GM18867 (cell line): ENCODE results near the gene ANKEF1.
"Not testable (repeated sequence)": the region's sequence is repeated elsewhere in the genome, so short reads cannot be mapped to it uniquely, and the experiment has no call there.

Experiments used
- ATAC-seq: cut with Tn5 transposase; IDR thresholded peaks from one replicate; pipeline ENCODE4 v1.9.1; 2021; ENCODE audit warnings: mild to moderate bottlenecking, moderate library complexity; ENCODE audit not compliant: unreplicated experiment

The ANKEF1 gene

DNA sequence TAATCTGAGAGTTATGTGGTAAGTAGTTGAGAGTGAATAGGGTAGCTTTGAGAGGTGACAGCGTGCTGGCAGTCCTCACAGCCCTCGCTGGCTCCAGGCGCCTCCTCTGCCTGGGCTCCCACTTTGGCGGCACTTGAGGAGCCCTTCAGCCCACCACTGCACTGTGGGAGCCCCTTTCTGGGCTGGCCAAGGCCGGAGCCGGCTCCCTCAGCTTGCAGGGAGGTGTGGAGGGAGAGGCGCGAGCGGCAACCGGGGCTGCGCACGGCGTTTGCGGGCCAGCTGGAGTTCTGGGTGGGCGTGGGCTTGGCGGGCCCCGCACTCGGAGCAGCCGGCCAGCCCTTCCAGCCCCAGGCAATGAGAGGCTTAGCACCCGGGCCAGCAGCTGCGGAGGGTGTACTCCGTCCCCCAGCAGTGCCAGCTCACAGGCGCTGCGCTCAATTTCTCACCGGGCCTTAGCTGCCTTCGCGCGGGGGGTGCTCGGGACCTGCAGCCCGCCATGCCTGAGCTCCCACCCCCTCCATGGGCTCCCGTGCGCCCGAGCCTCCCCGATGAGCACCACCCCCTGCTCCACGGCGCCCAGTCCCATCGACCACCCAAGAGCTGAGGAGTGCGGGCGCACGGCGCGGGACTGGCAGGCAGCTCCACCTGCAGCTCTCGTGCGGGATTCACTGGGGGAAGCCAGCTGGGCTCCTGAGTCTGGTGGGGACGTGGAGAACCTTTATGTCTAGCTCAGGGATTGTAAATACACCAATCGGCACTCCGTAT lies 3.2 kb upstream of the ANKEF1 start:
- ATAC-seq, result not testable (repeated sequence)

DNA sequence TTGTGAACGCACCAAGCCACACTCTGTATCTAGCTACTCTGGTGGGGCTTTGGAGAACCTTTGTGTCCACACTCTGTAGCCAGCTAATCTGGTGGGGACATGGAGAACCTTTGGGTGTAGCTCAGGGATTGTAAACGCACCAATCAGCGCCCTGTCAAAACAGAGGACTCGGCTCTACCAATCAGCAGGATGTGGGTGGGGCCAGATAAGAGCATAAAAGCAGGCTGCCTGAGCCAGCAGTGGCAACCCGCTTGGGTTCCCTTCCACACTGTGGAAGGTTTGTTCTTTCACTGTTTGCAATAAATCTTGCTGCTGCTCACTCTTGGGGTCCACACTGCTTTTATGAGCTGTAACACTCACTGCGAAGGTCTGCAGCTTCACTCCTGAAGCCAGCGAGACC lies 2.5 kb upstream of the ANKEF1 start:
- not testable (repeated sequence) for ATAC-seq

DNA sequence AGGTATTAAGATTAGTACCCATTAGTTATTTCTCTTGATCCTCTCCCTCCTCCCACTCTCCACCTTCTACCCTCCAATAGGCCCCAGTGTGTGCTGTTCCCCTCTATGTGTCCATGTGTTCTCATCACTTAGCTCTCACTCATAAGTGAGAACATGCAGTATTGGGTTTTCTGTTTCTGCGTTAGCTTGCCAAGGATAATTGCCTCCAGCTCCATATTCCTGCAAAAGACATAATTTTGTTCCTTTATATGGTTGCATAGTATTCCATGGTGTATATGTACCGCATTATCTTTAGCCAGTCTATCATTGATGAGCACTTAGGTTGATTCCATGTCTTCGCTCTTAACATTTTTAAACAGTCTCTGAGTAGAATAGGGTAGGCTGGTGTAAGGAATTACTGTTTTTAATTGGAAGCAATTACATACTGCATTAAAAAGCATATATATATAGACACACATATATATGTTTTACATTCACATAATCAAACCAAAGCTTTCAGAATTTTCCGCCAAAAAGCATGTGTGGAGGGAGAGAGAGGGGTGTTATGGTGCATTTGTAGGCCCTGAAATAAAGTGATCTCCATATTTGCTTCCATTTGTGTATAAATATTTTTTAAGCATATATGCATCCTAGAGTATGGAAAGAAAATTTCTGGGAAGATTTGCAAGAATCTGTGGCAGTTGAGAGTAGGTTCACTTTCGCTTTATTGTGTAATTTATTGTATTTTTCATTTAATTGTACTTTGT lies 709 bp upstream of the ANKEF1 start:
- no peak for ATAC-seq

DNA sequence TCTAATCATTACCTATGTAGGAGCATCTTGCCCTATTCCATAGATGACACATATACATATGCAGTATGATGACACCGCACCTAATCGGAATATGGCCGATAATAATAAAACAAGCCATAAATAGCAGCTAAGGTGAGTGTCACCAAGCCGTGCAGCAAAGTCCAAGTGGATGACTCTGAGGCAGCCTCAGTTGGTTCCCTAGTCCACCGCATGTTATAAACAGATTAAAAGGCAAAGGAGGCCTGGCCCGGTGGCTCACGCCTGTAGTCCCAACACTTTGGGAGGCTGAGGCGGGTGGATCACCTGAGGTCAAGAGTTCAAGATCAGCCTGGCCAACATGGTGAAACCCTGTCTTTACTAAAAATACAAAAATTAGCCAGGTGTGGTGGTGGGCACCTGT lies 1.5 kb downstream of the ANKEF1 start:
- not testable (repeated sequence) for ATAC-seq

DNA sequence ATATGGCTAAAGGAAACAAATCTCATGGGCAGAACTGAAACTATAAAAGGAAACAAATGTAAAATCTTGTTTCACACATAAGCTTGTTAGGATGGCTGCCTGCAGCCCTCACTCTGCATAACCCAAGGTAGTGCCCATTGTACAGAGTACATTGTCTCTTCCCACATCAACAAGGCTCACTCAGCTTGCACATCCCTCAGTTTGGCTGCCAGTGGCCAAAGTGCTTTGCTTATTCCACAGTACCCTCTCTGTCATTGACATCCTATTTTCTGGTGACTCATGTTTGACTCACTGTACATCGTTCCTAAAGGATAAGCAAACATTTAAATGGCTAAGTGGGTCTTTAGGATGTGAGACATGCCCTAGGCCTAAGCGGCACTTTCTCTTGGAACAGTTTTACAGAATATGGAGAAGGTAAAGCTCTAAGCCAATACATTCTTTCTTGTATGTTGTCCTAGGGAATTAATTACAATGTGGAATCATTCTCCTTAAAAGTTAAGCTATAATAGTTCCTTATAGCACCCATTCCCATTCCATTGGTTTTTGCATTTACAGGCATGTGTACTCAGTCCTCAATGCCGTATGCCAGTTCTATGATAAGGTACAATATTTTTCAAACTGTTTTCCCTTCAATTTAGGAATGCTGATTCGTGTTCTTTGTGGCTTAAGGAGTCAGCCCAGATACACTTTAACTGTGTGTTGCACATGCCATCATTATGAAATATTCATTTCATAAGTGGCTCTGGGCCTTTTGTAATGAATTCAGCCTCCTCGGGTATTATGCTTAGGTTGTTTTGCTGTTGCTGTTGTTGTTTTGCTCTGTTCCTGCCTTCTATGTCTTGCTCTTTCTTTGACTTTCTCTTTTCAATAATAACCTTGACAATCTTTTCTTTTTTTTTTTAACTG lies 5.5 kb downstream of the ANKEF1 start:
- peak; percentile 68 for ATAC-seq

DNA sequence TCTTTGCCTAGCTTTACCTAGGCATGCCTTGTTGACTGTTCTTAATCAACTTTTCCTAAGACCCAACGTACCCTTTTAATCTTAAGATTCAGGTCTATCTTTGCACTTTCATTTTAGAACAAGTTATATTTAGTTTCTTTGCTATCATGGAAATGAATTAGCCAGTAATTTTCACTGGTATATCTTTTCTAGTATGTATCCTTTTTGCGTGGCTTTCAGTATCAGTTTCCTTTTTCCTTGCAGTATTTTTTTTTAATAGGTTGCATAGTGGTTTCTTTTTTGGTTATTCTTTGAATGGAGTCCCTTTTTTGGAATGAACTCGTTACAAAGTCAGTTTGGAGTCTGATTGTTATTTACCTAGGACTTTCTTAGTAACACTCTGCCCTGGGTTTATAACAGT lies 7.3 kb downstream of the ANKEF1 start:
- ATAC-seq, result no peak

DNA sequence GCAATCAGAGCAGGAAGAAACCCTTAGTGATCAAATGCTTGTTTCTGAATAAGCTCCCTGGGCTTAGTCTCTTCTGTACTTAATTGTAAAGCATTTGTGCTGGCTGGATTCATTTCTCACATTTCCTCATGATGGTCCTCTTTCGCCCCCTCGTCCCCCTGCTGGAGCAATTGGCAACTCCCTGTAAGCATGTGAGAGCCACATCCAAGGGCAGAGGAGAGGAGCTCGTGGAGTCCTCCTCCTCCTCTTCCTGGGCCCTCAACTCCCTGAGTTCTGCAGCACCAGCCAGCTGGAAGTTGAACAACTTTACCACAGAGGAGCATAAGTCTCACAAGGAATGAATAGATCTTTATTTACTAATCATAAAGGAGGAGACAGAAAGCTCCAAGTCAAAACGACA lies 12.6 kb downstream of the ANKEF1 start:
- no peak for ATAC-seq

DNA sequence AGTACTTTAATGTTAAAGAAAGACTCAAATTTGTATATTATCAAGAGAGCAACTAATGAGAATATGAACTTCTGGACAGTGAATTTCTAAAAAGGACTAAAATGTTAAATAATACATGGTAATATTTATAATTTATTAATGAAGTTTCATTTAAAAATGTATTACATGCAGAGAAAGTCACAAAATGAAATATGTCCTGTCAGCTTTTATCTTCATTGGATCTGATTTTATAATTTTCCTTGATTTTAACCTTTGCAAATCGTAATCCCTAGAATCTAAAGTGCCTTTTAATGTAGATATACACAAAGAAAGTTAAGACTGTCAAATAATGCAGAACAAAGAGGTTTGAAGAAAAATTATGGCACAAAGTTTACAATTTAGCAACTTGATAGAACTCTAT lies 16.4 kb downstream of the ANKEF1 start:
- ATAC-seq, result no peak

DNA sequence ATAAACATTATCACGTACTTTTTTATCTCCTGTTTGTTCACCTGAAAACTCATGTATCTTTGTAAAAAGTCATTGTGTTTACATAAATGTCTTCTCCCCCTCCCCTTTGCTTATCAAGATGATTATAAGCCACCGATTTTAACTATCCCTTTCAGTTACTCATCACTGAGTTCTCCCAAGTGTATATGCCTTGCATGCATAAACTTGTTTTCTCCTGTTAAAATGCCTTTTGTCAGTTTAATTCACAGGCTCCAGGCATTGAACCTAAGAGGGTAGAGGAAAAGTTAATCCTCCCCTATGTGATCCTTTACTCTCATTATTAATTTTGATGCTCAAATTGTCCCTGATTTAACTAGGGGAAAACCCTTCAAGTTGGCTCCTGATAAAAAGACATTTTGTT lies 24.2 kb downstream of the ANKEF1 start:
- no peak for ATAC-seq

DNA sequence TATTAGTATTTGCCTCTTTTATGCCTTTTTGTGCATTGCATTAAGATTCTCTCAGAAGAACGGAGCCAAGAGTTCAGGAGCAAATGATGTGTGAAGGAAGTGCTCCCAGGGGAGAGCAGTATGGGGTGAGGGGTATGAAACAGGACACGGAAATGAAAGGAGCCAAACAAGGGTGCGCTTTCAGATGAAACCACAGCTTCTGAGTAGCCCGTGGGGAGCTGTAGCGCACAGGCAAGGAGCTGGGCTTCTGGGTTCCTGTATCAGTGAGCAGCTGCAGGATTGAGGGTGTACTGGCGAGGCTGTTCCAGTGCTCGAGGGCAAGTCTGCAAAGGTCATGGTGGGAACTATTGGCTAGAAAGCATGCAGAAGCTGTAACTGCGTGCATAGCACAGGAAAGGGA lies 25.4 kb downstream of the ANKEF1 start:
- ATAC-seq, result peak; percentile 76

DNA sequence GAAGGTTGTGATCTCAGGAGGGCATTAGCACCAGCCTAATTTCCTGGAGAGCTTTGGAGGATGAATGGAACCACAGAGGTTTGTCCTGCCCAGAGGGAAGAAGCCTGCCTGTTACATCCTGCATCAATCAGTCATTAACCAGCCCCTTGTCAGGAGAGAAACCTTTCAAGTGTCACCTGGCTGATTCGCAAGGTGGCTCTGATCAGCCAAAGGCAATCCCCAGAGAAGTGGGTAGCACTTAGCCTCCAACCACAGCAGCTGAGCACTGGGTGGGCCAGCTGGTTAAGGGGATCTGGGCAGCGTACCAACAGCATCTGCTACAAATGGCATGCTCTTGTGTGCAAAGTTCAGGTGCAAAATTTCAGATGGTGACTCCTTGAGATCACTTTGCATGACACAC lies 26.9 kb downstream of the ANKEF1 start:
- ATAC-seq, result no peak

DNA sequence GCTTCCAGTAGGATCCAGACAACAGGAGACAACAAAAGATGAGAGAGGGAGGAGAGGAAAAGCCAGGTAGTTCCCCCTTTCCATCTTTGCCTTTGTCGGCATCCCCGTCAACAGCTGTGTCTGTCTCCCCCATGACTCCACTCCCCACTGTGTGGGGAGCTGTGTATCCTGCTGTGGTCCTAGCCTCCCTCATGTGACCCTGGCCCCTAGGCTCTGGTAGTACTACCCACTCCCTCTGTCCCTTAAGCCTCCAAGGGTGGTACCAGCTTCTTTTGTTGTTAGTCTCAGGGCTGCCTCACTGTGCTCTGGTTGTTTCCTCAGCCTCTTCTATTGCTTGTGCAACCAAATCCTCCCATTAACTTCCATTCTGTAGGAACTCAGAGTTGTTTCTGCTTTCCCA lies 28.7 kb downstream of the ANKEF1 start:
- ATAC-seq, result no peak

DNA sequence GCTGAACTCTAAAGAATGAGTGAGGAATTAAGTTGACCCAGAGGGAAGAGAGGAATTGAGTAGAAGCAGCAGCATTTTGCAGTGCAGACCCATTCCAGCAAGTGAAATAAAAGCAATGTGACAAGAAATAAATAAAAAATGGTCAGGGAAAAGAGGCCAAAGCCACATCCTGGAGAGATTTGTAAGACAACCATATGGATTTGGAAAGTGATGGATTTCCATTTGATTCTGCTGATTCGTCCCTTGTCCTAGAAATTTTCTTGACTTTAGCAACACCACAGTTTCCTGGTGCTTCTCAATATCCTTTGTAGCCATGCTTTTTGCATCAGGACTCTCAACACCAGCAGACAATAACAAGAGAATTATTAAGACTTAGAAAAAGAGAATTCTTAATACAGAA lies 29.8 kb downstream of the ANKEF1 start:
- no peak for ATAC-seq

DNA sequence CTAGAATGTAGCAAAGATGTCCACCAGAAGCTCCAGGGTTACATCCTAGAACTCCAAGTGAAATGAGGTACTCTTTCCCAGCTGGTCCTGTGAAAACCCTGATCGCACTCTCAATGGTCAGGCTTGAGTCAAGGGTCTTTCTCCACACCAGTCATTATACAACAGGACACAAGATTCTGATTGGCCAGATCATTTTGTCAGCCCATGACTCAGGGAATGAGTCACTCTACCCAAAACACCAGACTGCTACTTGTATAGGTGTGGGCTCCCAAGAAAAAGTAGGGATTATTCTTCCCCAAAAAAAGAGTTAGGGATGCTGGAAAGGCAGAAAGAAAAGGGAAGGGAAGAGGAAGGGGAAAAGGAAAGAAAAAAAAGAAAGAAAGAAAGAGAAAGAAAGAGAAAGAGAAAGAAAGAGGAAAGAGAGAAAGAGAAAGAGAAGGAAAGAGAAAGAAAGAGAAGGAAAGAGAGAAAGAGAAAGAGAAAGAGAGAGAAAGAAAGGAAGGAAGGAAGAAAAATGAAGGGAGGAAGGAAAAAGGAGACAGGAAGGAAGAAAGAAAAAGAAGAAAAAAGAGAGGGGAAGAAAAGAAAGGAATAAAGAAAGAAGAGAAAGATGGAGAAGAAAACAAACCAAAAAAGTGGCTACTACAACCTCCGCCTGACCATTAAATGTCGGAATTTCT lies 30.5 kb downstream of the ANKEF1 start:
- ATAC-seq, result no peak

DNA sequence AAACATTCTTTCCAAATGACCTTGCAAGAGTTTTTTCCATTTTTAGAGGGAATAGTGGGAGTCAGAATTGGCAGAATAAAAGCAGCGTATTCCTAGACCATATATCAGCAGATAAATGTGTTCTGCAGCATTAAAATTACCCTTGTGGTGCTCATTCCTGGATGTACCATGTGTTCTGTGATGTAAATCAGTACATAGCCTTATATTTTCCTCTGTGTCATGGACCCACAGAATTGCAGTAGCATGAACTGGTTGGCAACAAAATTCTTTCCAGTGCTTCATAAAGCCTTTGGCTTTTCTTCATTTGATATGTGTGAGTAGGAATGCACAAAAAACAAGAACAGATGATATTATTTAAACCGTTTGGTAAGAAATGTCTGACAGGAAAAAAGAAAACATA lies 32.5 kb downstream of the ANKEF1 start:
- no peak for ATAC-seq

DNA sequence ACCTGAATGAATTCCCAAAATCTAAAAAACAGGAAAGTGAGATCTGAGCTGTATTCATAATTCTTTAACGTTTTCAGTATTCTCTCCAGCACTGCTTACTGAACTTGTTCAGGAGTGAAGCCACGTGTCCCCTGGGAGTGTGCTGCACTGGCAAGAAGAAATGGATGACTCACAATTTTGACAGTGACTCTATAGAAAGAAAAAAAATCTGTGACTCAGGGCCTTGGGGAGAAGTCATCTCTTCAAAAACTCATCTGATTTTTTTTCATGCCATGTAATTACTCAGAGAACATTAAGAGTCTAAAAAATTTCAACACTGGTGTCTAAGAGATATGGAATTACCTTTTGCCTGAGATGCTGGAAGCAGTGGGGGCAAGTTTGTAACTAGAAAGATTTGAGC lies 39.7 kb downstream of the ANKEF1 start:
- no peak for ATAC-seq

DNA sequence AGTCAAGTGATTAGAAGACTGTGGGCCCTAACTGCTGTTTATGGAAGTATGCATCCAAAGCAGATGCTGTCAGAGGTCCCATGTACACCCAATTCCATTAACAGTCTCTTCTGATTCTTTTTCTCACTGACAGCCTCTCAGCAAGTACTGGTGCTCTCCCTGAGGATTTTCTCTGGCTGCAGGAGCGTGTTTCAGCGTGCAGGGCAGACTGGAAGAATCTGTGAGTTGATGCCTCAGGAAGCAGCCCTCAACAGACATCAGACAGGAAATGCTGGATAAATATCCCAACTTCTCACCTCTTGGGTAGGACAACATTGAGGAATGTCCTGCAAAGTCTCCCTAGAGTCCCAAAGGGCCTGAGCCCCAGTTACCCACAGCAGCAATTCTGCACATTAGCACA lies 40.8 kb downstream of the ANKEF1 start:
- ATAC-seq, result no peak

DNA sequence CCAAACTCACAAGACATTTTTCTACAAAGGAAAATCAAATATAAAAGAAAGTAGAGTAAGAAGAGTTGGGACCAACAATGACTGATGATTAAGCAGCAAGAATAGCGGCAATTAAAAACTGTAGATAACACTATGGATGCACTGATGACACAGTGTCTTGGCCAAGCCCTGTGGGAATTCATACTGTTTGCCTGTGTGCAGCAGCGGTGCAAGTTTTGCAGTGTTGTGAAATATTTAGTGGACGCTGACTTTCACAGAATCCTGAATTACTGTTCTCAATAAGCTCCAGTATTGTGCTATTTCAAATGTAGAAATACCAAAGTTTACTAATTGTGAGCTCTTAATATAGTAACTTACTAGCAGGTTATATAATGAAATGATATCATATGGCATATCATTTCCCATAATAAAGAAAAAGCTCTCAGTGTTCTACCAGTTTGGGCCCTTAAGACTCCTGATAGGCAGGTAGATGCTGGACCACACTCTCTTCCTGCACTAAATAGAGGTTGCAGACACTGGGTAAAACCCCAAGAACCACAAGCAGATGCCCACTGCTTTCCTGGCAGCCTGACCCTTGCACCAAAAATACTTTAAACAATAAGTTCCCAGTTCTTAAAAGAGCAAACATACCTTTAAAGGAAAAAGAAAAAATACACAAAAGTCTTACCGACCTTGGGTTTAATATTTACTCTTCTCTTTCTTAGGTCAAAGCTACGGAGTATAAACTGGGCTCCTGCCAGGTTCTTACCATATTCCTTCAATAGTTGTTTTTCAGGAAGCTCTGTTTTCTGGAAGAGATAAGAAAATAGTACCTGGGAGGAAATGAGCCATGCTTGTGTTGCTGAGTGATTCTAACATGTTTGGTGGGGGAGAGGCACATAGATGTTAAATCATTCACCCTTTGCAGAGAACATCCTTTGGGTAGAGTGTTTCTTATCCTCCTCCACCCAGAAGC lies 41.6 kb downstream of the ANKEF1 start:
- no peak for ATAC-seq

DNA sequence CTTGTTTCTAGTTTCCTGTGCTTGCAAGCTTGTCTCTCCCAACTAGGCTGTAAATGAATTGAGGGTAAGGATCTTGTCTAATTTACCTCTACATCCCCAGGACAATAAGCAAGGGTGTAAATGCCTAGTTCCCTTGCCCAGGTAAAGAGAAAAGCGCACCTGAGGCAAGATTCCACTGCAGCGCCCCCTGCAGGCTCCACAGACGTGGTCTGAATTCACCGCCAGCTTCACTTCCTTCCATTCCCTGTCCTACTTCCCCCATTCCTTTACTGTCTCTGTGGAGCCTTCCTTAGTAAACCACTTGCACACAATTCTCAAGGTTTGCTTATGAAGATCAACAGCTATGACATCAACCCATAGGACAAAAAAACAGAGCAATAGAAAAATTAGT lies 42.3 kb downstream of the ANKEF1 start:
- ATAC-seq, result no peak

DNA sequence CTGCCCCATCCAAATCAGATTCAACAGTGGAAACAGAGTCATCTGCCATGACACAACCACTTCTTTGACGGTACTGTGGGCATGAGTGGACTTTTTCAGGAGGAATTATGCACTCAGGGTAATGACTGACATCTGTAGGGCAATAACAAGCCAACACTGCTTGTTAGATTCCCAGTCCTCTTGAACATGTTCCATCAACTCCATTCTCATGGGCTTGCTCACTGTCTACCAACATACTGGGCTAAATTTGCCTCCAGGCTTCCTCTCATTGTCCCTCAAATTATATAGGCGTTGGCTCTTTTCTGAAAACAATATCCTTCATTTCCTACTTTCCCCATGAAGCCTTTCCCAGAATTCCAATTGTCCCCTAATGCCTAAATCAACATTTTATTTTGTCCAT lies 43.1 kb downstream of the ANKEF1 start:
- ATAC-seq, result no peak
